Omental fat pad (tissue), 4 donors: Measurements from ENCODE around the gene CEP295NL. TPM values are rescaled to one million over a fixed set of nuclear protein-coding genes. Genes with fewer than 3 reads are reported as not detected.
"Not testable (repeated sequence)": the region's sequence is repeated elsewhere in the genome, so short reads cannot be mapped to it uniquely, and the experiment has no call there.

Experiments used
- ATAC-seq: fragments of 150-250 bp; one replicate; pipeline ENCODE4 v1.9.1; 2016; ENCODE audit warnings: mild to moderate bottlenecking, moderate library complexity; ENCODE audit not compliant: low FRiP score
- DNase-seq: peaks from one replicate; pipeline ENCODE4 v3.0.0-alpha.2; 2019; ENCODE audit warnings: low spot score
- CTCF ChIP-seq, 3 donors: fragments of 450-650 bp; IDR thresholded peaks; one replicate each; pipeline ENCODE4 v1.5.1; 2016 to 2017; ENCODE audit warnings: antibody characterized with exemption in 3 of 3, mild to moderate bottlenecking in 3 of 3, moderate library complexity in 2 of 3
- total RNA-seq, 4 donors: library from RNA; depleted of rRNA; stranded (reverse); fragments of >200 nt; gene quantifications; one replicate each; pipeline ENCODE4 v1.1.0, GENCODE V29; 2016

The CEP295NL gene
- total RNA-seq, 4 donors from 2014 or later, result 2.7 to 11.8 (median 5.5) TPM

- no peak for TF ChIP-seq CTCF (IDR thresholded peaks at IDR 0.05)
- ATAC-seq (no peak), DNase-seq (no peak)
Observed at GRCh38 chr17:78873519-78874340, 29.3 kb downstream of the CEP295NL start.

- ATAC-seq (no peak), DNase-seq (no peak)
- TF ChIP-seq CTCF (IDR thresholded peaks at IDR 0.05), result no peak
Observed at GRCh38 chr17:78872486-78872885, 30.5 kb downstream of the CEP295NL start.

GRCh38 chr17:78870621-78871020 lies 32.4 kb downstream of the CEP295NL start:
- TF ChIP-seq CTCF (IDR thresholded peaks at IDR 0.05), result no peak
- ATAC-seq, result no peak
- no peak for DNase-seq

GRCh38 chr17:78868391-78868790 lies 34.6 kb downstream of the CEP295NL start:
- DNase-seq, result no peak
- TF ChIP-seq CTCF (IDR thresholded peaks at IDR 0.05), result no peak
- ATAC-seq, result no peak

GRCh38 chr17:78867046-78867445 lies 36.0 kb downstream of the CEP295NL start:
- ATAC-seq, DNase-seq: not testable (repeated sequence)

GRCh38 chr17:78865682-78866390 lies 37.2 kb downstream of the CEP295NL start:
- ATAC-seq, result peak; percentile 57
- DNase-seq, result peak; percentile 61
- TF ChIP-seq CTCF (IDR thresholded peaks at IDR 0.05), result peak in 1 of 3 donors; percentile 63

- no peak for TF ChIP-seq CTCF (IDR thresholded peaks at IDR 0.05)
- DNase-seq (no peak), ATAC-seq (no peak)
Observed at GRCh38 chr17:78864117-78864516, 38.9 kb downstream of the CEP295NL start.
